Tracheal epithelial cell (primary cell): ENCODE measurements around the gene GTF2IRD2. TPM values are rescaled to one million over a fixed set of nuclear protein-coding genes. Genes with fewer than 3 reads are reported as not detected.

Experiments
- total RNA-seq: library from RNA; depleted of rRNA; stranded (reverse); fragments of >200 nt; gene quantifications from 2 replicates; pipeline ENCODE4 v1.2.1, GENCODE V29; 2014

Gene GTF2IRD2
- 2.1 and 2.9 TPM in 2 replicates for total RNA-seq

DNA sequence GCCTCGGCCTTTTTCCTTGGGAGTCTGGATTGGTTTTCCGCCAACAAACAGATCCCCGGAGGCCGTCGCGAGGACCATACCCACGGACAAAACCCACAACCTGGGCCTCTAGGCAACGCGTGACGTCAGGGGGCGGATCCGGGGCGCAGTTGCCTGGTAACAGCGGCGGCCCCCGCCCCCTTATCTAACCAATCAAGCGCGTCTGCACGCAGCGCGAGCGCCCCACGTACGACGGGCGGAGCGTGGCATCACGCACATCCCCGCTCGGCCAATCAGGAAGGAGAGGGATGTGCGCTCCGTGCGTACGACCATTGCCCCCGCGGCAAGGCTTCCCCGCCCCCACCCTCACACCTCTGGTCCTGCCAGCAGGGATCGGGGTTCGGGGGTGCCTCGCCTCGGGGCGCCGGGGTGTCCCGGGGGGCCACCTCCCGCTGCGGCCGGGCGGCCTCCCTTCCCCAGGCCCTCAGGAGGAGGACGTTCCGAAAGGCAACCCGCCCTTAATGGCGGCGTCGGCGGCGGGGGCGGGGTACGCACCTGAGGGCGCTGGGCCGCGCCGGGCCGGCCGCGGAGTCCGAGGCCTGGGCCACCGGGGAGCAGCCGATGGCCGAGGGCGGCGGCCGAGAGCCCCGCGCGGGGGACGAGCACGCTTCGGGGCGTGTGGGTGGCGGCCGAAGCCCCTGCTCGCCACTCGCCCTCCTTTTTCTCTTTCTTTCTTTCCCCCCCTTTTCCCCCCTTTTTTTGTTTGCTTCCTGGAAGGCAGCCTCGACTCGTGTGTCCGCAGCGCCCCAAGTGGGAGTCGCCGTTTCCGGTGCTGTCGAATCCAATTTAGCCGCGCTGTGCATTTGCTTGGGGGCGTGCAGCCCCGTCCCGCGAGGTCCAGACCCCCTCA, at the start of gene GTF2IRD2:
Gene GTF2IRD2, minus strand, starts transcription at position 773 of the 889 bp plus-strand sequence. CDS start 15,227 bp downstream, outside the sequence.

DNA sequence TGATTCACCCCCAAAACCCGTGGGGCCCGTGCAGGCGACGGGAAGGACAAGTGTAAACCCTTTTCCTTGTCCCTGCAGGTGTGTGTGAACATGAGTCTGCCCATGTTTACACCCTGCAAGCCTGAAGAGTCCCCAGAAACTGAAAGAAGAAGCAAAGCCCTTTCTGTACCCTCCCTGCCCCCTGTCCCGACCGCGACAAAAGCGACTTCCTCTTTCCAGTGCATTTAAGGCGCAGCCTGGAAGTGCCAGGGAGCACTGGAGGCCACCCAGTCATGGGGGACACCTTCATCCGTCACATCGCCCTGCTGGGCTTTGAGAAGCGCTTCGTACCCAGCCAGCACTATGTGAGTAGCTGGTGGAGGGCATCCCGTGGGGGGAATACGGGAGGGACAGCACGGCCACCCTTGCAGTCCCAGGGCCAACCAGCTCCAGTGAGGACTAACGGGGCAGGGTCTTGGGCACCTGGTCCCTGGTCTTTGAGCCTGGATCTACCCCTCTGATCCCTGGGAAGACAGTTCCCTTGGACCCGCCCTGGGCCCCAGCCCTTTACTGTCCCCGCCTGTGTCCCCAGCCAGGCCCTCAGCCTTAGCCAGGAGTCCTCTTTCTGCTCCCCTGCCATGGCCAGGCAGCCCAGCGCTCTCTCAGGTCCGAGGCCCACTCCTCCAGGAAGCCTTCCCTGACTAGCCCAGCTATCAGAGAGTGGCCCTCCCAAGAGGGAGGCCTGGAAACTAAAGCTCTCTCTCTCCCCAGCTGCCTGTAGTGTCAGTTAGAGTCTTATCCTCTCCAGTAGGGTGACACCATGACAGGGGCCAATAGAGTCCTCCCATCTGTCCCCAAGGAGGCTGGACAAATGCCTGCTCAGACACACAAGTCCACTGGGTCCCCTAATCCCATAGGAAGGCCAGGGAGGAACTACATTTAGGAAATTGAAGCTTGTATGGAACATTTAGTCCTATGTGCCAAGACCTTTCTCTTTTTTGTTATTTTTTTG, 77.3 kb downstream of the GTF2IRD2 start, which contains the start of gene NCF1:
Gene NCF1, plus strand, starts transcription at position 252 of the 991 bp plus-strand sequence. Its CDS starts 21 bp downstream, at position 273.

Other genes starting within 250 kb of the GTF2IRD2 start
- gene GTF2I, start 193.9 kb downstream of the GTF2IRD2 start, total RNA-seq, result 77.8 and 80.0 TPM in 2 replicates
- gene NCF1, start 77.6 kb downstream of the GTF2IRD2 start, total RNA-seq, result 0.48 TPM in 1 of 2 replicates, not detected in the other
- 2.6 and 2.7 TPM in 2 replicates for gene CASTOR2, start 113.1 kb upstream of the GTF2IRD2 start, total RNA-seq
- 36.4 and 59.8 TPM in 2 replicates for gene RCC1L, start 222.2 kb upstream of the GTF2IRD2 start, total RNA-seq
- gene GTF2IRD2B, start 241.0 kb upstream of the GTF2IRD2 start, total RNA-seq, result 8.7 and 9.4 TPM in 2 replicates